HG02870 (cell line): ENCODE data around the gene AFF2.

ENCODE experiments used
- ATAC-seq: cut with Tn5 transposase; IDR thresholded peaks from one replicate; pipeline ENCODE4 v1.9.1; 2021; ENCODE audit warnings: mild to moderate bottlenecking, moderate library complexity; ENCODE audit not compliant: unreplicated experiment

The AFF2 gene

DNA sequence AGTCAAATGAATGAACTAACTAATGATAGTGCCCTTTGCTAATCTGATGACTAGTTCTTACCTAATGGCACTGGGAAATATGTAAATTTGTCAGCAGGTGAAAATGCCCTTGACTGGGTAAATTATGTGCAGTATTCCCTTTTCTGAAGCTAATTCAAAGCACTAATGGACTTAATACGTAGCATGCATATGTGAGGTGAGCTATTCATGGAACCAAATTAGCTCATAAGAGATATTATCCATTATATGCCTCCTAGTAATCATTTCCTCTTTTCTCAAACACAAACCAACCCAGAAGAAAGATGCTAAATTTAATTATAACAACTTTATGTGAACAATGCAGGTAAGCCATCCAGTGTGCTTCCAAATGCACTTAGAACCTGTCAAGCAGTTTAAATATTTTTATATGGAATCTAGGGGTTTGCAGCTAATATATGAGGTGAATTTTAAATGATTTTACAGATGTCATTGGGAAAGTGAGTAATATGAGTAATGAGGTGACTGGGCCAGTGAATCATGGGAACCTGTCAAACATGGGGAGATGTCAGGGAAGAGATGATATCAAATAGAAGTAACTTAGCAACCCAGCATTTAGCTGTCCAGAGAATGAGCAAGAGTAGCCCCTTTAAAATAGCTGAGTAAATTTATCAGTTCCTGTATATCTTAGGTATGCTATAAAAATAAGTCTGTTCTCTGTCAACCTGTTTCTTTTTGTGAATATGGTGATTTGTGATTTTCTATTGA, 315.0 kb downstream of the AFF2 start:
- no peak for ATAC-seq

- no peak for ATAC-seq
Observed at GRCh38 chrX:148823986-148824385, 323.6 kb downstream of the AFF2 start.

GRCh38 chrX:148825696-148826095, 325.3 kb downstream of the AFF2 start:
- ATAC-seq, result no peak

DNA sequence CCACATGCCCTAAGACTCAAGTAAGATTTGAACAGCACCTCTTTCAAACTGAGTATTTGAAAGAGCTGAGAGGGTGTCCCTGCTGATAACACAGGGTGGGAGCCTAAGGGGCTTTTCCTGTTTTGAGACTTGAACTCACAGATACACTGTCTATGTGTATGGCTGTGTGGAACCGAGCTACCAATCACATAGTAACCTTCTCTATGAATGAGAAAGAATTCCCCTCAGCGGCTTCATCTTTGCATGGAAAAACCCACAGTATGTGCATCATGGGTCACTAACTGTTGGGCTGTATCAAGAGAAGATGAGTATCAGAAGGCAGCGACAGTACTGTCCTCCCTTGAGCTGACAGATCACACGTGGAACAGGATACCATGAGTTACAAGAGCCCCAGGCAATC, 336.3 kb downstream of the AFF2 start:
- ATAC-seq, result no peak

DNA sequence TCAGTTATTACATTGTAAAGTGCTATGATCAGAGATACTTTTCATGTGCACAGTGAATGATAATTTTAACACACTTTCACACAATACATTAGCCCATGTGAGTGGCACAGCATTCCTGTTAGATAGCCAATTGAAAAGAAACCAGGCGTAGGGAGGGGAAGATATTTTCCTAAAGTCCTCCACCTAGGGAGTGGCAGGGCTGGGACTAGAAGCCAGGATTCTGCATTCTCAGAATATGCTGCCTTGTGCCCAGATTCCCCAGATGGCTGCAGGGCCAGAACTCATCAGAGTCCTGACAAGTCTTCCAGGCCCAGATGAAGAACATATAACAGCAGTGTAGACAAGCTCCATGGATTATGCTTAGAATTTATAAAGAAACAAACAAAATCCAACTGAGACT, 350.2 kb downstream of the AFF2 start:
- ATAC-seq, result no peak

- ATAC-seq, result no peak
Observed at GRCh38 chrX:148854306-148854705, 353.9 kb downstream of the AFF2 start.

- ATAC-seq, result no peak
Observed at GRCh38 chrX:148856505-148856904, 356.1 kb downstream of the AFF2 start.

- no peak for ATAC-seq
Observed at GRCh38 chrX:148865277-148866210, 365.1 kb downstream of the AFF2 start.

DNA sequence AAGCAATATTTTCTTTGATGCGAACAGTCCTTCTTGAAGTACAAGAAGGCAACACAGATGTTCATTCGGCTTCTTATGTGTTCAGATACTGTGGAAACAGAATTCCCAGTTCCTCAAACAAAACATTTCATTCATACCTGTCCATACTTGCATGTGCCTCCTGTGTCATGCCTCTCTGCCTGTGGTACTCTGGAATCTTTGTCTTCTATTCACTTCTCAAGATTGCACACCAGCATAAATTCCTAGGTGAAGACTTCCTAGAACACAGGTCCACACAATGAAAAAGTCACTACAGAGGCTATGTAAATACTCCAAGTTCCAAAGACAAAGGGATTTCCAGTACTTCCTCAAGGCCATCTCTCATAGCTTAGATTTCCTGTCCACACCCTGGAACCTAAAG, 367.2 kb downstream of the AFF2 start:
- no peak for ATAC-seq

GRCh38 chrX:148871422-148872160, 371.2 kb downstream of the AFF2 start:
- no peak for ATAC-seq

DNA sequence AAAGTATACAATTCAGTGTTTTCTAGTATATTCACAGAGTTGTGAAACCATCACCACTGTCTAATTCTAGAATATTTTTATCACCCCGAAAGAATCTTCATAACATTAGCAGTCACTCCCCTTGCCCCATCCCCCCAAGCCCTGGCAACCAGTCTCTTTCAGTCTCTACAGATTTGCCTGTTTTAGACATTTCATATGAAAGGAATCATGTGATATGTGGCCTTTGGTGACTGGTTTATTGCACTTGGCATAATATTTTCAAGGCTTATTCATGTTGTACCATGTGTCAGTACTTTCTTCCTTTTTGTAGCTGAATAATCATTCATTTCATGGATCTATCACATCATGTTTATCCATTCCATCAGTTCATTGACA, 371.7 kb downstream of the AFF2 start:
- no peak for ATAC-seq

DNA sequence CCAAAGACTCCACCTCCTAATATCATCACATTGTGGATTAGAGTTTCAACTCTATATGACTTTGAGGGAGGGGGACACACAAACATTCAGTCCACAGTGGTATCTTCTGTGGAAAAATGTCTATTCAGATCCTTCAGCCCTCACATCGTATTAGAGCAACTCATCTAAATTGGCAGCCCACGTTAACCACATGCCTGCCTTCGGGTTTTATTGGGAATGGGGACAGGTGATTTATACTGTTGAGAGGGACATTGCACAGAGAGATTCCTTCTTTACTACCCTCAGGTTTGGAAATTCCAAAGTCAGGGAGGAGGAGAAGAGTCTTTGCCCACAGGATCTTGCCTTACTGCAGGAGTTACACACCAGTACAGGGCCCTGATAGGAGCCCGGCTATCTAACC, 372.5 kb downstream of the AFF2 start:
- ATAC-seq, result no peak

GRCh38 chrX:148874636-148875246, 374.3 kb downstream of the AFF2 start:
- no peak for ATAC-seq

- no peak for ATAC-seq
Observed at GRCh38 chrX:148878371-148878770, 378.0 kb downstream of the AFF2 start.

DNA sequence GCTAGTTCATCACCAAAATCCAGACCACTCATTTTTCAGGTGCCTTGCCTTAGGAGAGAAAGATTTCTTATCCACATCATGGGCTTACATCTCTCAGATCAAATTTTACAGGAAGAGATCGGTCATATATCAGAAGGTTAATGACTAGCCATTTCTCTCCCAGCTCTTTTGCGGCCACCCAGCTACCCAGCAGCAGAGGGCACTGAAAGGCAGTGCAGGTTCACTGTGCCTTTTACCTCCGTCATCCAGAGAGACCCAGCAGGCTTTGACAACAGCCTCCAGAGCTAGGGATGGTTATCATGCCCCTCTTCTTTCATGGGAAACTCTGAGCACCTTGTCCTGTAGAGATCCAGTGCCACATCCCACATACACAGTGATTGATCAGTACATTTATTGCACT, 384.8 kb downstream of the AFF2 start:
- no peak for ATAC-seq

GRCh38 chrX:148893395-148893794, 393.0 kb downstream of the AFF2 start:
- ATAC-seq, result no peak

- ATAC-seq, result no peak
Observed at GRCh38 chrX:148902581-148902980, 402.2 kb downstream of the AFF2 start.

- ATAC-seq, result no peak
Observed at GRCh38 chrX:148903176-148903575, 402.8 kb downstream of the AFF2 start.

GRCh38 chrX:148904421-148905111, 404.1 kb downstream of the AFF2 start:
- ATAC-seq, result no peak

DNA sequence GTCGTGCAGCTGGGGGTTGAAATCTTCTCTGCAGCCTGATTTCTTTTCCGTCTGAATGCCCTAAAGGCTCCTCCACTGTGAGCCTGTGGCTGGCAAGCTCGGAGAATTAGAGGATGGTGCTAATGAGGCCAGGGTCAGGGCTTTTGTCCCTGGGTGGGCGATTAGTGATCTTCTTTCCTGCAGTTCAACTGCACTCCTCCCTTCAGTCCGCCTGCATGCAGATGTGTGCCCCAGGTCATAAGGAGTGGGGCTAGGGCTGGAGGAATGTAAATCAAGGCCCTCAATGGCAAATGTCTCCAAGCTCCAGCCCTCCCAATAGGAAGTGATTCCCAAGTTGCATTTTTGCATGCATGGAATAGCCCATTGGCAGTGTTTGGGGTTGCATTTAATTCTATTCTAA, 405.0 kb downstream of the AFF2 start:
- no peak for ATAC-seq
